GM19463 (cell line): Measurements from ENCODE around the gene TBXAS1.

Experiments
- ATAC-seq: cut with Tn5 transposase; IDR thresholded peaks from one replicate; pipeline ENCODE4 v1.9.1; 2021; ENCODE audit warnings: mild to moderate bottlenecking, moderate library complexity; ENCODE audit not compliant: unreplicated experiment

Gene TBXAS1

DNA sequence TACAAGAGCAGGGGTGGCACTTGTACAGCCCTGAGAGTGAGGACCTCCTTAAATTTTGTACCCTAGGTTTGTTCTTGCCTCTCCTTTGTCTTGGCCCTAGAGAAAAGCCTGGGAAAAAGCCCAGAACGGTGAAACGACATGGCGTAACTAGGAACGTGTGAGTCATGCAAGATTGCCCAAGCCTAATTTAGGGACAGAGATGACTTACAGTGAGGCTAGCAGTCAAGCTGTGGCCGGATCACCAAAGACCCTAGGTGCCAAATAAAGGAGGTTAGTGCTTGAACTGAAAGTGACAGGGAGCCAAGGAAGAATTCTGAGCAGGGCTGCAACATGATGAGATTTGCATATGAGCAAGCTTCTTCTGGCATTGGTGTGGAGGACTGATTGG is 25.1 kb downstream of the TBXAS1 start:
- ATAC-seq, result no peak

GRCh38 chr7:139854803-139855497 is 25.9 kb downstream of the TBXAS1 start:
- ATAC-seq, result no peak

DNA sequence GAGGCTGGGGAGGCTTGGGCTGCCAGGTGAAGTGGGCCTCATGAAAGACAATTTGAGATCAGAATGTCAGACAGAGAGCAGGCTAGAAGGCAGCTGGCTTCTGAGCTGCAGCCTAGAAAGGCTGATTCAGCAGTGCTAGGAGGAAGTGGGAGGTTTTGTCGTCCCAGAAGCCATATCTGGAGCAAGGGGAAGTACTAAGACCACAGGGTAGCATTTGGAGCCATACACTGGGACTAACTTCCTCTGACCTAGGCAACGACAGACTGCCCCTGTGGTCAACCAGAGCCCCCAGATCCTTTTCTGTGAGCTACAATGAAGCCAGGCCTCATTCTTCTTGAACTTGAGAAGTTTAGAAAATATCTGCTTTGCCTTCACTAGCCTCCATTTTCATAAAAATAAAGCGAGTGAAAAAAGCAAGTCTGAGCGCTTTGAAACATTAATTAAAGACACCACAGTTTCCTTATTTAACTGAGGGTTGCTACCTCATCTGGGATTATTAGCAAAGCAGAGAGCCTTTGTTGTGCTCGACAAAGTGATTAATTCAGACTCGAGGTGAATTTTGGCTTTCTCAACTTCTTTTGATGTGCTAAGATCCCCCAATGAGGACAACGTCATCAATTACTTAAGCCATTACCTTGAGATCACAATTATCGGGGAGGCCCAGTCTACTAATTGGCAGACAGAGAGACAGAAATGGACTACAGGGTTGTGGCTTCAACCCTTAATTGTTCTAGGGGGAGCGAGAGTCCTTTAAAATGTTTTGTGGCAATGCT is 26.6 kb downstream of the TBXAS1 start:
- ATAC-seq, result peak; percentile 95

DNA sequence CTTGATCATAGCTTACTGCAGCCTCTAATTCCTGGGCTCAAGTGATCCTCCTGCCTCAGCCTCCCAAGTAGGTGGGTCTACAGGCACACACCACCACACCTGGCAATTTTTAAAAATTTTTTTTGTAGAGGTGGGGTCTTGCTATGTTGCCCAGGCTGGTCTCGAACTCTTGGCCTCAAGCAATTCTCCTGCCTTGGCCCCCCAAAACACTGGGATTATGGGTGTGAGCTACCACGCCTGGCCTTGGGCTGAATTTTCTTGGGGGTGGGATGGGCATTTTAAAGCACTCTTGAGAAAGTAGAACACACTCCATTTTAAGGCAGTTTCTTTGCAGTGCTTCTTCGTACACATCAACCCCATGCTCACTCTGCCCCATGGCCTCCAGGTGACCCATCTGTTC is 28.7 kb downstream of the TBXAS1 start:
- no peak for ATAC-seq

DNA sequence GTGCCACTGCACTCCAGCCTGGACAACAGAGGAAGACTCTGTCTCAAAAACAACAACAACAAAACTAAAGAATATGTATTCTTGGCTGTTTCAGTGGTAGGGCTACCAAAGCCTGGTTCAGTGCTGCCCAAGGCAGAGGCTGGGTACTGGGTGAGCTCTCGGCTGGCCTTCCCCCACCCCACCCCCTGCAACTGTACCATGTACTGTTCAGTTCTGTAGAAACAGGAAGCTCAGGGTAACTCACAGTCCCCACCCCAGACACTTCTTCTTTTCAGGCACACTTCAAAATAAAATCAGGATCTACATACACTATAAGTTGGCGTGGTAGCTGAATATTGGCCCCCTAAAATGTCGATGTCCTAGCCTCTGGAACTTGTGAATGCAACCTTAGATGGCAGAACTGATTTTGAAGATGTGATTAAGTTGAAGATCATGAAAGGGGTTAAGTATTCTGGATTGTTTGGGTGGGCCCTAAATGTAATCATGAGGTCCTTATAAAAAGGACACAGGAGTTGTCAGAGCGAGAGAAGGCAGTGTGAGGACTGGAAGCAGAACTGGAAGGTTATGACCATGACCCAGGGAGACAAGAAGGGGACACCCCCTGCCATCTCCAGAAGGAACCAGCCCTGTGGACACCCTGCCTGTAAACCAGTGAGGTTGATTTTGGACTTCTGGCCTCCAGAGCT is 31.2 kb downstream of the TBXAS1 start:
- no peak for ATAC-seq

- ATAC-seq, result no peak
Observed at GRCh38 chr7:139861803-139862202, 32.7 kb downstream of the TBXAS1 start.

DNA sequence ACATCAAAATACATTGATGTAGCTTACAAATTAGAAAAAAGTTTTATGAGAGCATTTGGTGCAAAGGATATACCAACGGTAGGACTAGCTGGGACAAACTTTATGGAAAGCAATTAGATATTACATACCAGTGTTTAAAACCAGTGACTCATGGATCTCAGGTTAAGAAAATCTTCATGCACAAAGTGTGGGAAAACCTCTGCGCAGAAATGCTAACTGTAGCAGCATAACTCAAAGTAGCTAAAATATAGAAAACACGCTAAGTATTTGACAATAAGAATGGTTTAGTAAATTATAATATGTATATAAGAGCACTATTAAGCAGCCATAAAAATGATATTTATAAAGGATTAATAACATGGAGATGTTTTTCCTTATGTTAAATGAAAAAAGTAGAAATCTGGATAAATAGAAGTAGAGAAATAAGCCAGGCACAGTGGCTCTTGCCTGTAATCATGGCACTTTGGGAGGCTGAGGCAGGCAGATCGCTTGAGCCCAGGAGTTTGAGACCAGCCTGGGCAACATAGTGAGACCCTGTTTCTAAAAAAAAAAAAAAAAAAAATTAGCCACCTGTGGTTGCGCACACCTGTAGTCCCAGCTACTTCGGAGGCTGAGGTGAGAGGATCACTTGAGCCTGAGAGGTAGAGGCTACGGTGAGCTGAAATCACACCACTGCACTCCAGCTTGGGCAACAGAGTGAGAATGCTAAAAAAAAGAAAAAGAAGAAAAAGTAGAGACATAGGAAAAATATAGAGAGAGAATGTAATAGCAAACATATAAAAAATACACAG is 37.2 kb downstream of the TBXAS1 start:
- no peak for ATAC-seq

DNA sequence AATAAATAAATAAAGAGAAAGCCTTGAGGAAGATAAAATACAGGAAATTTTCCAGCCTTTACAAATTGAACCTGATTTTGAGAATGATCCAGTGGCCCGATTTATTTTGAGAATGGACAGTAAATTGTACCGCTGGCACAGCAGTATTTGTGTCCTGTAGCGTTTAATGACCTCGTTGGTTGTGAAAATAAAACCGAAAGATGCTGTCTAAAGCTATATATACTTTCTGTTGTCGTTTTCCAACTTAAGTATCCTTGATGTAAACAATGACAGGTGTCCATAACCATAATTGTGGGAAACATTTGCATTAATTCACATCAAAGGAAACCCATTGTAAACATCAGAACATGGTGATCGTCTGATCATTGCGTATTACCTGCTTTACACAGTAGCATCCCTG is 38.8 kb downstream of the TBXAS1 start:
- ATAC-seq, result no peak

DNA sequence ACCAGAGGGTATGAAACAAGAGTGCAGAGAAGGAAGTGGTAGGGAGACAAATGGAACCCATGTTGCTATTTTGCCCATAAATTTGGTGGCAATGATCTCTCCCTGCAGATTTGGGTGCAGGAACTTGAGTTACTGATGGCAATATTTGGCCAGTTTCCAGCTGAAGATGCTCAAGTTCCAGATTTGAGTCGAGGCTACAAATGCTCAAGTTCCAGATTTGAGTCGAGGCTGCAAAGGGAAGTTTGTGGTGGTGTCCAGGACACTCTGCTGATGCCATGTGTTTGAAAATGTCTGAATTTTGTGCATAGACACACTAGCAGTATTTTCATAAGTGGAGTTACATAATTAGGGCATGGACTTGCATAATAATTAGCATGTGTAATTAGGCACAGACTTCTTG is 40.8 kb downstream of the TBXAS1 start:
- ATAC-seq, result no peak

GRCh38 chr7:139870380-139870779 is 41.3 kb downstream of the TBXAS1 start:
- no peak for ATAC-seq

GRCh38 chr7:139871331-139871730 is 42.3 kb downstream of the TBXAS1 start:
- ATAC-seq, result no peak

- no peak for ATAC-seq
Observed at GRCh38 chr7:139871820-139872219, 42.8 kb downstream of the TBXAS1 start.

DNA sequence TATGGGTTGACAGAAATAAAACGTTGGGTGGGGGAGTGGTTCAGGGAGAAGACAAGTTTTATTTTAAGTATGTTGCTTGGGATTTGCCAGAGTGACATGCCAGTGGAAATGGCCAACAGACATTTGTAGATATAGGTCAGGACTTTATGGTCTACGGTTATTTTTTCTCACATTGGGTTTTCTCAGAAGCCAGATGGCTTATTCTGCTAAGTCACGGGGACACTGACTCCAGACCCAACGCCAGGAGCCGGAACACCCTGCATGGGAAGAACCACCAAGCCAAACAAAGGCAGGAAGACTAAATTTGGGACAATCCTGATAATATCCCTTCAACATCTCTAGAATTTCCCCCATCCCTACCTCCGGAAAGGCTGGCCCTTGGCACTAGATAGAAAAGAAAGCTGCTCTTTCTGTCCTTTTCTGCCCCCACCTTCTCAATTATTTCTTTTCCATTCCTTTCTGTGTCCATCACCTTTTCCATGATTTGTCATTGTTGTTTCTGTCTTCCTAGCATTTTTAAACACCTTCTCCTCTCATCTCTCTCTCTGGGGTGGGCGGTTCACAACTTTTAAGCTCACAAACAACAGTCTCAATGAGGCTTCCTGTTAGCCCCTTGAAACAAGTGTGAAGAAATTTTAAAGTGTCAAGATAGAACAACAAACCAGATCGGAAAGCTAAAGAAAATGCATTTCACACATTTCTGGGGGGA is 44.7 kb downstream of the TBXAS1 start:
- ATAC-seq, result no peak

GRCh38 chr7:139874302-139874629 is 45.2 kb downstream of the TBXAS1 start:
- ATAC-seq, result no peak

DNA sequence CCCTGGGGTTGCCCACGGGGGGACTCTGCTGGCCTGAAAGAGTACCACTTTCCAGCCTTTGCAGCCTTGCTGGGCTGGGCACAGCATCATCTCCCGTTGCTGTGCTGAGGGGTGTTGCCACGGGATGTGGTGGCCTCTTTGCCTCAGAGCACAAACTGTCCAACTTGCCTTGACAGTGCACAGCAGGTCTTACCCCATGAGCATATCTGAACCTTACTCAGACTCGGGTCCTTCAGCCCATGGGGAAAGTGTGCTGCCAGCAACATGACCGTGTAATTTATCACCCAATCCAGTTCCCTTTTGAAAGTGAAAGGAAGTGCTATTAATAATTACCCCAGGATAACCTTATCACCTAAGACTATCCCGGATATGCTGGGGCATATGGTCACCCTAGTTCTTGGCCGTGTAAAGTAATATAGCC is 46.8 kb downstream of the TBXAS1 start:
- ATAC-seq, result peak; percentile 93

DNA sequence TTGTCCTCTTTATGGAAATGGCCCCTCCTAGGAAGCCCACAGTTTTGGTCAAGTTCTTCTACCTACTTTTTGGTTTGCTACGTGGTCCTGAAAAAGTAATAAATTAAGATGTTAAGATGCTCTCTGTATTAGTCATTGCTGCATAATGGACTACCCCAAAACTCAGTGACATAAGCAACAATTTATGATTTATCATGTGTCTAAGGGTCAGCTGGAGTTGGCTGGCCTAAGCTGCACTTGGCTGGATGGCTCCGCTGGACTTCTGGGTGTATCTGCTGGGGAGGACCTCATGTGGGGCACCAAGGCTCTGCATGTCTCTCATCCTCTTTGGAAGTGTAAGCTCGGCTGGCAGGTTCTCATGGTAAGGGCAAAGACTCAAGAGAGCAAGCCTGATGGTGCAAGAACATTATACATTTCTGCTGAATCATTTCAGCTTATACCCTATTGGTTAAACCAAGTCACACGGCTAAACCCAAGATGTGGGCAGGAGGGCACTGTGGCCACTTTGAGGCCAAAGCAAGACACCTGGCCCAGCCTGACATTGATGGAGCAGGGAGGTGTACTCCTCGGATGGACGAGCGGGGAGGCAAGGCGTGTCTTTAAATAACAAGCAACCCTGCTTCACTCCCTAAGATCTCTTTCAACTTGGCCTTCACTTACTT is 47.7 kb downstream of the TBXAS1 start:
- ATAC-seq, result no peak

- ATAC-seq, result no peak
Observed at GRCh38 chr7:139883814-139884213, 54.8 kb downstream of the TBXAS1 start.

GRCh38 chr7:139884441-139884840 is 55.4 kb downstream of the TBXAS1 start:
- ATAC-seq, result no peak

DNA sequence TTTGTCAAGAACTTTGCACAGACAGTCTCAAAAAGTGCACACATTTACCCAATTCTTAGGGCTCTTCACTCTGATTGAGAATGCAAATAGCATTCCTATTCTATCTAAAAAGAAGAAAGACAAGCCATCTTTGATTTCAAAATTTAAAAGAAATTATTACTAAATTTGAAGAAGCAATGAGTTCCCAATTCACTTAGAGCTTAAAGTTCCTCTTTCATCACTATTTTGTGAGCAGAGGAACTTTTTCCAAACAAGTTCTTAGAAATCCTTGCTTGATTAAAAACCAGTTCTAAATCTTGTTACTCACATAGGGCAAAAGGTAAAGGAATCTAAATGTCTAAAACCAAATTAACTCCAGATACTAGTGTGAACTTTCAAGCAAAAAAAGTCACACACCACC is 56.4 kb downstream of the TBXAS1 start:
- ATAC-seq, result no peak

DNA sequence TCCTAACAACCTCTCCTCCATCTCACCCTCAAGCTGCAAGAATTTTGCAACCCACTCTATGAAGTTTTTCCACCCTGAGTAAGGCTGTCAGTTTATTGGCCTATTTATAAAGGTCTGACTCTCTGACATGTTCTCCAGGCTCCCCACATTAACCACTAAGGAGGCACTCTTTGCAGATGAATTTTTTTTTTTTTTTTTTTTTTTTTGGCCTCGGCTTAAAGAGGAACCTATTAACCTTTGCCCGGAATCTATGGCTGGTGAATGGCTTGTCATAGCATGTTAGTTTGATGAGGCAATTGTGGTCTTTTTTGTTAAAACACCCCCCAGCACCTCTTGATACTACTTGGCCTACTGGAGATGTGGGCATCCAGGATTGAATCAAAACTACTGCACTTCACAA is 57.1 kb downstream of the TBXAS1 start:
- ATAC-seq, result peak; percentile 26
